ENCODE results near the gene SCLY. TPM values are rescaled to one million over a fixed set of nuclear protein-coding genes. Genes with fewer than 3 reads are reported as not detected.
A peak's percentile ranks its signal among the peaks of the same experiment; 100 is the strongest.

Gene SCLY
- total RNA-seq, 1 experiment from 2014 or later = 21.7 TPM

- Mint-ChIP-seq H3K27me3 (ENCODE audit: insufficient read depth, unreplicated experiment) (no peaks in the 10 kb centered on the region), H3K36me3 (ENCODE audit: insufficient read depth, unreplicated experiment) (no peaks in the 10 kb centered on the region), H3K4me1 (ENCODE audit: low read depth, unreplicated experiment) (no peaks in the 10 kb centered on the region), H3K4me3 (ENCODE audit: unreplicated experiment) (no peak overlapping the region), H3K27ac (ENCODE audit: unreplicated experiment) (no peak overlapping the region), H3K9me3 (ENCODE audit: unreplicated experiment) (peaks cover 2% of the 10 kb centered on the region)
- POLR2A ChIA-PET = no interaction called here
- Histone ChIP-seq H3K27me3 (replicated peaks; ENCODE audit: control insufficient read depth, insufficient read depth, low read length) (no peaks in the 10 kb centered on the region), H3K36me3 (ENCODE audit: control insufficient read depth, insufficient read depth, low read length) (no peaks in the 10 kb centered on the region), H3K9me3 (no peaks in the 10 kb centered on the region), H3K4me3 (ENCODE audit: low read depth, low read length) (no peak overlapping the region), H3K4me1 (no peaks in the 10 kb centered on the region)
- BruUV-seq (replicated peaks) = no TSS peak
- intact Hi-C loops (cut with micrococcal nuclease; ENCODE audit: unreplicated experiment) = no loop called here
- no peak for DNase-seq
- CTCF ChIA-PET = no interaction called here
- no peak for TF ChIP-seq CTCF (IDR thresholded peaks at IDR 0.05; ENCODE audit: insufficient read depth in 1 of 2, low read depth in 1 of 2, low read length in 1 of 2, severe bottlenecking in 1 of 2, unreplicated experiment in 1 of 2)
Measured at GRCh38 chr2:238107525-238108422, 47.0 kb downstream of the SCLY start.

- no peaks in the 10 kb centered on the region for H3K27me3 Mint-ChIP-seq (ENCODE audit: insufficient read depth, unreplicated experiment)
- intact Hi-C loops (cut with micrococcal nuclease; ENCODE audit: unreplicated experiment) = no loop called here
- DNase-seq = peak in 1 of 2 experiments; percentile 25
- CTCF ChIA-PET = interaction anchor here (0.6 kb wide), 1 partner anchor 20 kb away, joined by 7 read pairs; no protein-coding TSS in a partner anchor
- Histone ChIP-seq H3K36me3 (ENCODE audit: control insufficient read depth, insufficient read depth, low read length) (no peaks in the 10 kb centered on the region), H3K27me3 (replicated peaks; ENCODE audit: control insufficient read depth, insufficient read depth, low read length) (no peaks in the 10 kb centered on the region), H3K4me3 (ENCODE audit: low read depth, low read length) (no peak overlapping the region), H3K9me3 (no peaks in the 10 kb centered on the region), H3K4me1 (no peaks in the 10 kb centered on the region)
- no TSS peak for BruUV-seq (replicated peaks)
- no peak for TF ChIP-seq CTCF (IDR thresholded peaks at IDR 0.05; ENCODE audit: insufficient read depth in 1 of 2, low read depth in 1 of 2, low read length in 1 of 2, severe bottlenecking in 1 of 2, unreplicated experiment in 1 of 2)
- no peak overlapping the region for H3K27ac Mint-ChIP-seq (ENCODE audit: unreplicated experiment)
- no peak overlapping the region for H3K4me3 Mint-ChIP-seq (ENCODE audit: unreplicated experiment)
- POLR2A ChIA-PET = no interaction called here
- H3K9me3 Mint-ChIP-seq (ENCODE audit: unreplicated experiment) = peaks cover 9% of the 10 kb centered on the region
- no peaks in the 10 kb centered on the region for H3K36me3 Mint-ChIP-seq (ENCODE audit: insufficient read depth, unreplicated experiment)
- H3K4me1 Mint-ChIP-seq (ENCODE audit: low read depth, unreplicated experiment) = no peaks in the 10 kb centered on the region
Measured at GRCh38 chr2:238108423-238109183, 47.8 kb downstream of the SCLY start.

- no peak for TF ChIP-seq CTCF (IDR thresholded peaks at IDR 0.05; ENCODE audit: insufficient read depth in 1 of 2, low read depth in 1 of 2, low read length in 1 of 2, severe bottlenecking in 1 of 2, unreplicated experiment in 1 of 2)
- Mint-ChIP-seq H3K36me3 (ENCODE audit: insufficient read depth, unreplicated experiment) (no peaks in the 10 kb centered on the region), H3K27me3 (ENCODE audit: insufficient read depth, unreplicated experiment) (peaks cover 4% of the 10 kb centered on the region), H3K4me1 (ENCODE audit: low read depth, unreplicated experiment) (no peaks in the 10 kb centered on the region), H3K4me3 (ENCODE audit: unreplicated experiment) (no peak overlapping the region), H3K9me3 (ENCODE audit: unreplicated experiment) (peaks cover 9% of the 10 kb centered on the region), H3K27ac (ENCODE audit: unreplicated experiment) (no peak overlapping the region)
- BruUV-seq (replicated peaks) = no TSS peak
- no peak for DNase-seq
- no peaks in the 10 kb centered on the region for H3K36me3 ChIP-seq (ENCODE audit: control insufficient read depth, insufficient read depth, low read length)
- ChIA-PET CTCF (no interaction called here), POLR2A (no interaction called here)
- no peak overlapping the region for H3K4me3 ChIP-seq (ENCODE audit: low read depth, low read length)
- no peaks in the 10 kb centered on the region for H3K27me3 ChIP-seq (replicated peaks; ENCODE audit: control insufficient read depth, insufficient read depth, low read length)
- H3K4me1 ChIP-seq = no peaks in the 10 kb centered on the region
- H3K9me3 ChIP-seq = no peaks in the 10 kb centered on the region
- intact Hi-C loops (cut with micrococcal nuclease; ENCODE audit: unreplicated experiment) = no loop called here
Measured at GRCh38 chr2:238113611-238114010, 52.8 kb downstream of the SCLY start.

Data from Caco-2 (cell line).